SIG-M5 treated with dmso at 0.1 percent for 504 hours (cell line): Measurements from ENCODE around the gene PLA1A.

Source experiments
- DNase-seq: peaks from one replicate; lab custom pipeline; 2025; ENCODE audit not compliant: unreplicated experiment; lab: John Stamatoyannopoulos, UW

Gene PLA1A

DNA sequence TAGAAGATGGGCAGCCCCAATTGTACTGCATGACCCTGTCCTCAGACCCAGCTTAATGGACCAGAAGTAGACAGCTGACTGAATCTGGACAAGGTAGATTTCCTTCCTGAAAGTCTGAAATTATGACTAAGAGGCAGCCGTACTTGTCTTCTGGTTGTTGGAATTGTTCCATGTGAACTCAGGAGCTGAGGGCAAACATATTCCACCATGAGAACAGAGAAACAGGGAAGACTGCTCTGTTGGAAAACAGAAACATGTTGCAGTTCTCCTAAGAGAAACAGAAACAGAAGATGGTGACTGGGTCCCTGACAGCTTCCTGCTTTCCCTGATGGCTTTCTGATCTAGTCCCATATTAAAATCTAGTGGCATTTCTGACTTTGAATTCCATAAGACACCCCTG lies 38.6 kb downstream of the PLA1A start:
- DNase-seq: no peak

DNA sequence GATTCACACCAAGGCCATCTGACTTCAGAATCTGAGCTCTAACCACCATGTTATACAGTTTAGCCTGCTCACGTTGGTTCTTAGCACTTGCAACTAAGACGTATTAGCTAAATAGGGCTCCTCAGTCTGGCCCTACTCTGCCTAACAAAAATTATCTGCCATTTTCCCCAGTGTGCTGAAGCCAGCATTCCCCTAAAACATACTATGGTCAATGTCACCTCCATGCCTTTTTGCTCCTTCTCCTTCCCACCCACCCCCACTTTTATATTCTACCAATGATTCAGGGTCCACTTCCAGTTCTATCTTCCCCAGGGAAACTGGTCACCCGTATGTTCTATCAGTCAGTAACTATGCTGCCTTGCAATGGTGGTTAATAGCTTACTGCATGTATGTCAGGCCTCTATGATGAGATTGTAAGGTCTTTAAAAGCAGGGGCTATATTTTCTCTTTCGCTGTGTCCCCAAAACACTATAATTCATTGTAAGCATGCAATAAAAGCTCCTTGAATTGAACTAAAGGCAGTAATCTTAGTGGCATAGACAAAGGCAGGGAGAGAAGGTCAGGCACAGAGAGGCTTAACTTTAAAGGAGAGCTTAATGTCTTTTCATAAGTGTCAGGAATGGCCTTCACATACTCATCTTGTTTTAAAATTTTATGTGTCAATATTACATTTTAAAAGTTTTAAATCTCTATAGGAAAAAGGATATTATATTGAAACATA lies 39.4 kb downstream of the PLA1A start:
- no peak for DNase-seq

DNA sequence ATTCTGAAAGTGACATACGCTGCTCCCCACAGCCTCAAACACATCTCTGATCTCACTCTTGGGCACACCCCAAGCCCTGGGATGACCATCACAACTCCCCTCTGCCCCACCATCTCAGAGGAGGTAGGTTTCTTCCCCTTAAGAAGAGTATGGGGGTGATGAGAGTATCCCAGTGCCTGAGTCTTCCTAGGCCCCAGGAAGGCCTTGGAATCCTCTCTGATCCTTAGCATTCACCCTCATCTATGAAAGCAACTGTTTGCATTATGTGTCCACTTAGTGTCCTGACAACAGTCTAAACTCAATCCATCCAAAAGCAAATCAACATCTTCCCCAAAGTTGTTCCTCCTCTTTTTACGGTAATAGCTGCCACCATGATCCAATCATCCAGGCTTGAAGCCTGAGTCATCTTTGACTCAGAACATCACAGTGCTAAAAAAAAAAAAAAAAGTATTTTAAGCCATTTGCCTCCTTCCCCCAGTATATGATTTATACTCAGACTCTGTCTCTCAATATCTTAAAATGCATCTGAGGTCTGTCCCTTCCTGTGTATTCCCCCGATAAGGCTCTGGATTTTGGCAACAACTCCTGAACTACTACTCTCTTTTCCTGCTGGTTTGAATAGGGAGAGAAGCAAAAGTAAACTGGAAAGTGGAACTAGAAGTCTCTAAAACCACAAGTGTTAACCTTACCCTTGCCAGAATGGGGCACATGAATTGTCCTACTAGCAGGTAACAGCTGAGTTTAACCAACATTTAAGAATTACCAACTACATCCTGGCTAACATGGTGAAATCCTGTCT lies 40.2 kb downstream of the PLA1A start:
- peak; percentile 72 for DNase-seq

DNA sequence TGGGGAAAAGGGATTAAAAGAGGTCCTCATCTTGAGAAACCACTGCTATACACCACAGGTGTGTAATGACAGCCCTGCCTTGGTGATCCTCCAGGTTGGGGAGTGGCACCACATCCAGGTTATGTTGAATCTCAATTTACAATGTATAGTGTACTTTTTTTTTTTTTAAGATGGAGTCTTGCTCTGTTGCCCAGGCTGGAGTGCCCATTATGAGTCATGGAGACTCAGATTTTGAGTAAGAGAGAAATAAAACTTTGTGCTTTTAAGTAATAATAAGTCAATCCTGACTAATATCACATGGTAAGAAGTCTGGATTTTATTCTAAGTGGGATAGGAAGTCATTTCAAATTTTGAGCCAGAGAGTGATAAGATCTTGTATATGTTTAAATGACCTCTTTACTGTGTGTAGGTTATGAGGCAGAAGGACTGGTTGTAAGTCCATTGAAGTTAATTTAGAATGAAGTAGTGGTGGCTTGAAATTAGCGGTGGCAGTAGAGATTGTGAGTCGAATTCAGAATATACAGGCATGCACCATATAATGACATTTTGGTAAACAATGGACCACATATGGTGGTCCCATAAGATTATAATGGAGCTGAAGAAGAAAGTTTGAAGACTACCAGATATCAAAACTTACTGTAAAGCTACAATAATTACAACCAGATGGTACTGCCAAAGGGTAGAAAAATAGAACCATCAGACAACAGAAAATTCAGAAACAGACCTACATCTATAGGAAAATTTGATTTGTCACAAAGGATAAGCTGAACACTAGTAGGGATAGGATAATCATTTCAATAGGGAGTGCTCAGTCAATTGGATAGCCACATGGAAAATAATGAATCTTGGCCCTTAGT lies 42.0 kb downstream of the PLA1A start:
- no peak for DNase-seq

DNA sequence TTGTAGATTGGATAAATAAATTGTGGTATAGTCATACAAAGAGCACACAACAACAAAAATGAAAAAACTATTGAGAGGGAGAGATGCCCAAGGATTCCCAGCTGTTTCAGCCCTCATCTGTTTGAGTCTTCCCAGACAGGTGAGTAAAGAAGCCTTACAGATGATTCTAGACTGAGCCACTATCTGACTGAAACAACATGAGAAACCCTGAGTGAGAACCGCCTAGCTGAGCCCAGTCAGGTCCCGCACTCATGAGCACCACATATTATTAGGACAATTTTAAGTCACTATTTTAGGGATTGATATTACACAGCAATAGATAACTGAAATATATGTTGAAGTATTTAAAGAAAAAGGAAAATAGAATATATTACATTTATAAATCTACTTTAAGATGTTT lies 43.7 kb downstream of the PLA1A start:
- no peak for DNase-seq

DNA sequence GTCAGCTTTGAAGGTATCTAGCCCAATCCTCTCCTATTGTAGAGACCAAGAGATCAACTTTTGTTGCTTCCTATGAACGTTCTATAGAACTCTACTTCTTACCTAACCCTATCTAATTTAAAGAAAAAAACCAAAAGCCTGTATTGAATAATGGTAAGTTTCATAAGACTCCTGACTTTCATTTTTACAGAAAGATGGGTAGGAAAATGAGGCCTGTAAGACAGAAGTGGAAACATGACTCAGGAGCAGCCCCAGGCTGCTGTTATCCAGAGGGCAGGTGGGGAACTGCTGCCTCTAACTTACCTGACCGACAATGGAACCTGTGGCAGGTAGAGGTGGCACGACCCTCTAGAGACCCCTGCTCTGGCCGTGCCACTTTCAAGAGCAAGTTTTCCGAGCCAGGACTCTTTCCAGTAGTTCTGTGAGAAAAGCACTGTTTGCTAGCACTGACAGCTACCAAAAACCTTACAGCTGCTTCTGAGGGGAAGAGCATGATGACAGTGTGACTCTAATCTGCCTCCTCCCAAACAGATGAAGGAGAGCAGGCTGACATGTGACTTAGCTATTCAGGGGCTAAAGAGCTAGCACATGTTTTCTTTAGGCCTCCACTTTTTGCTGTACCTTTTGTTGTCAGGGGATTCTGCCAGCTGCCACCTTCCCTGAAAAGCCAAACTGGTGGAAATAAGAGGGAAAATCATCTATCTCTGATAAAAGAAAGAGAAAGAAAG lies 45.2 kb downstream of the PLA1A start:
- no peak for DNase-seq

DNA sequence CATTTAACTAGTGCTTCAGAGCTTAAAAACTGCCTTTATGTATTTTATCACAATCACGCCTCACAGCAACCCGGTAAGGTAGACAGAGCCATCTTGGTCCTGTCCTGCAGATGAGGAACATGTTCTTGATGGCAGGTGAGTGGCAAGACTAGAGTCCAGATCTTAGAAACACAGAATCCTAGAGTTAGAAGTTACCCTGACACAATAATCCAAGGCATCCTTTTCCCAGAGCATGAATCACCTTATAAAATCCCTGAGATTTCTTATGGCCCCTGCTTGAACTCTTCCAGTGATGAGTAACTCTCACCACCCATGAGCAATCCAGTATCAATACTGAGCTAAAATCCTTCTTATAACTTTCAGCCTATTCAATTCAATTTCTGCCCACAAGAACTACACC lies 45.8 kb downstream of the PLA1A start:
- no peak for DNase-seq

DNA sequence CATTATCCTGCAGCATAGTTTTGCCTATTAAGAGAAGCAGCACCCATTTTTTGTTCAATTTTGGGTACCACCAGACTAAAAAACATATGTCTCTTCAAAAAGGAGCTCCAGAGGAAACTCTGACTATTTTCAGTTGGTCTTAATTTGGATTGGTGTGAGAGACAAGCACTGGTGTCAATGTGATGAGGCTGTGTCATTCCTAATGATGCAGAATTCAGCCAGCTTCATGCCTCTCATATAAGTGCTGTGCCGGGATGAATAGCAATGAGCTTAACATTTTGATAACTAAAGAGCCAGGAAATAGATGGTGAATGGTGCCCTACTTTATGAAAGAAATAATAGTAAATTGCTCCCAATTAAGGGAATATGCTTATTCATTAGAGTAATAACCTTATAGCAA lies 46.8 kb downstream of the PLA1A start:
- no peak for DNase-seq

DNA sequence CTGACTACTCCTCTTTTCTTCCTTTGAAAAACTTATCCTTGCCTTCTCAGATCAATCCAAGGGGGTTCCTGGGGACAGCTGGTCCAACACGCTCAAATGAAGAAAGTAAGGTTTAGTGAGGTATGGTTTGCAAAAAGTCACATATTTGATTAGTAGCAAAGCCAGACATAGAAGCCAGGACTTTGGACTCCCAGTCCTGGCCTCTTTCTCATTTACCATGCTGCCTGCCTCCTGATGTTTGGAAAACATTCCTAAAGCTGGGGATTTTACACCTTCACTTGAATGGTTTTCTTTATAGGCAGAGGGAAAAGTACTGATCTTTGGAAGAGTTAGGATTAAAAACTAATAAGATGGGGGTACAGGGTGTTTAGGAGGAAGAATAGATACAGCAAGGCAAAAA lies 48.1 kb downstream of the PLA1A start:
- DNase-seq: no peak

DNA sequence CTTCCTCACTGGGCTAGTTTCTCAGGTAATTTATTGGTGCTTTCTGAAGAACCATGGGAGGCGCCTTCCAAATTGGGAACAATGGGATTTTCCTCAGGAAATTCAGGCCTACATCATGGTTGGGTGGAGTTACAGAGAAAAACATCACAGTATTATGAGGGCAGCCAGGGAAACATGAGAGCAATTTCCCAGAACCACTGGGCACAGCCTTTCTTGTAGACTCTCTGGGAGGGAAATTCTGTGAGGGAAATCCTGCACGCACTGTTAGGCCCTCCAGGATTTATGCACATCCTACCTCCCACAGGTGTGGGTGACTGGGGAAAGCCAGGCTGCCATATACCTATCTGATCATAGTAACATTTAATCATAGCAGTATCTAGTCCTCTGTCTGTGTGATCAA lies 49.5 kb downstream of the PLA1A start:
- no peak for DNase-seq

DNA sequence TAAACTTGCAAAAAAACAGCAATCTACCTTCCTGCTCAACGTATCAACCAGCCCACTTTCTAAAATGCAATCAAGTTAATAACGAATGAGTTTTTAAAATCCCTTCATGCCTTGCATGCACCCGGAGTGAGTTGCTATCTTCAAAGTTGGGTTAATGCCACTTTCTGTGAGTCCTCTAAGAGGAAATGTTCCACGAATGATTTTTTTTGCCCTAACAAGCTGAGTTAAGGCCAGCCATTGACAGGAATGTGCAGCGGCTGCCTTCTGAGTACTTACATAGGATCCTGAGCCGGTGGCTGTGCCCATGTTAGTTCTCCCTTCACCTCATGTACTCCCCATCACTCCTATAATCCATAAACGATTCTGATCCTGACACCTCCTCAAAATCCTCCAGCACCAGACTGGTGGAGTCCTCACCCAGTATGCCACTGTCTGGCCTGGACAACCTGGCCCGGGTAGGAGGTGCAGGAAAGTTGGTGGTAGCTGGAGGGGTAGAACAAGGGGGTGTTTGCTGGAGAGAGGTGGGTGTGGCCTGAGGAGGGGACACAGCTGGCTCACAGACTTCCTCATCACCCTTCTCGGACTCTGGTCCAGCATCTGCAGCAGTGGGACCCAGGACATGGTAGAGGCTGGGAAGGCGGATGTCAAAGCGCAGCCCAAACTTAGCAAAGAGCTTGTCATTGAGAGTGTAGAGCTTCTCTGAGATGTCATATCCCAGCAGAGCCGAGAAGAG lies 50.3 kb downstream of the PLA1A start:
- no peak for DNase-seq

DNA sequence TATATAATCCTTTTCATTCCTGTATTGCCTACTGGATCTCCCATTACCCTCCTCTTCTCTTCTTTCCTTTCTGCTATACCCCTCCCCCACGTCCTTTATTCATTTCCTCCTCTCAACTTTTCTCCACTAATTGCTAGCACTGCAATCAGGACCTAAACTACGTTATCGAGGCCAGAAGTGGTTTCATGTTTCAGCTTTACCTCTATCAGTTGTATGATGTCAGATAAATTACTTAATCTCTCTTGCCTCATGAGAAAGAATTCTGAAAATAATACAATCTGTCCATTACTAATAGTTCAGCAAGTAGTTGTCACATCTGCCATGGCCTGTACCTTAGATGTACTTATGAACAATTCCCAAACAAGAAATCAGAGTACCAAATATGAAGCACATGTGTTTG lies 52.1 kb downstream of the PLA1A start:
- DNase-seq: no peak

DNA sequence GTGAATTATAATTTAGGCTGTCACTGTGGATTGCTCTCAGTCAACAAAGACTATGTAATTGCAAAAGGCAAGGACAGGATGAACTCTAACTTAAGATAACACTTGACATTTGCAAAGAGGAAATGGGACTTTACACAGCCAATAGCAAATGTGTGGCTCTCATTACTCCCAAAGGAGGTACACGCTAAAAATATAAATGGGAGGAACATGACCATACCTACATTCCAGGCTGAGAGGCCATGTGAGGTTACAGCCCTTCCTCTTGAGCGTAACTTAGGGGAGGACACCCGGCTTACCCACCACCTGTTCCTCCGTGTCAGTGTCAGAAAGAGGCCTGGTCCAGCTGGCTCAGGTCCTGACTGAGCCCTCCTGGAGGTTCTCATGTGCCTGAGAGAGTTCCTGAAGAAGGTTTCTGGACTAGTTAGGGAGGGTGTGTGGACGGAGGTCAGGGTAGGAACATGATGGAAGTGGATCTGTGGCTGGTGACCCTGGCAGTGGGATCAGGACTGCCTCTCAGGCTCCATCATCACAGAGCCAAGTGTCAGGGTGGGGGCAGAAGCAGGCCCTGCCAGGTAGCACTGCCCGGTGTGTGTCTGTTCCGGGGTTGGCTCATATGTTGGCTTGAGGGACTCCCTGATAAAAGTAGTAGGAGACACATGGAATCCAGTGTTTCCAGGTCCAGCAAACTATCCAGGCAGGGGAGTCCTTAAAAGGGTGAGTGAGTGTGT lies 54.8 kb downstream of the PLA1A start:
- DNase-seq: no peak

DNA sequence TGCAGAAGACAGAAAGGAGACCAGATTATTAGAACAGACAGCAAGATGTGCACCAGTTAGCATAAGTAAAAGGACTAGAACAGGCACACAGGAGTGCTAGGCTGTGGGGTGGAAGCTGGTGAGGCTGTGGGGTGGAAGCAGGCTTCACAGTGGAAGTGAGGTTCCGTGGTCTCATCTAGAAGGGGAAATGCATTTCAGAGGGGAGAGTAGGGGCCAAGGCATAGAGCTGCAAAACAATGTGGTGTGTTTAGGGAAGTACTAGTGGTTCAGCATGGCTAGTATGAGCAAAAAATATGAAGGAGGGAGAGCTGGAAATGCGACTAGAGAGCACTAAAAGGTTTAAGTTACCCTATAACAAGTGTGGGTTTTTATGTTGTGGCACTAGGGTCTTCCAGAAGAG lies 56.2 kb downstream of the PLA1A start:
- DNase-seq: peak; percentile 38

DNA sequence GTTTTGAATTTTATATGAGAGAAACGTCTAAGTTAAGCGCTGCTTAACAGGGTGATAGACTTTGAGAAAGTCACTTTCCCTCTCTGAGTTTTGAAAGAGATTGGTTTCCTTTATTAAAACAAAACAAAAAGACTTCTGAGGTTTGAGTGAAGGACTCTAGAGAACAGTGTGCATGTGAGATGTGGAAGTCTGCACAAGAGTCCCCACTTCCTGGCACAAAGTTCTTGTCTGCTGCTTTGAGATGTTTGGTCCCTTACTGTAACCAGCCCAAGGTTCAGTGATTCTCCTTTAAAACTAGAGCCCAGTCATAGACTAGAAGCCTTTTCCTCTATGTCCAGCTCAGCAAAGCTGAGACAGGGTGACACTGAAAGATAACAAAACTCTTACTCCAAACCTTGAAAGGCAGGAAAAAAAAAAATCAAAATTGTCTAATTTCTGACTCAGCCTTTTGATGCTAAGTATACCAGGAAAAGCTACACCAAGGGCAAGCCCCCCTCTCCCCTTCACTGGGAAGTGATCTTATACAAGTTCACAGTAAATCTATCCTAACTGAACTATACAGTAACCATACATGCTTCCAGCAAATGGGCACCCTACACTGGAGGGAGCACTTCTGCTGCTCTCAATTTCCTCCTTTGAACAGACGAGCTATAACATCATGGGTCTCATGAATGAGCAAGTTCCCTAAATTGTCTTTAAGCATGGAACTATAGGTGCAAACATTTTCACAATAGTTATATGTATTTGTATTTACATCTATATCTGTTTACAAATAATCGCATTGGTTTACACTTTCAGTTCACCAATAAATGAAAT lies 60.4 kb downstream of the PLA1A start:
- DNase-seq: peak; percentile 15

DNA sequence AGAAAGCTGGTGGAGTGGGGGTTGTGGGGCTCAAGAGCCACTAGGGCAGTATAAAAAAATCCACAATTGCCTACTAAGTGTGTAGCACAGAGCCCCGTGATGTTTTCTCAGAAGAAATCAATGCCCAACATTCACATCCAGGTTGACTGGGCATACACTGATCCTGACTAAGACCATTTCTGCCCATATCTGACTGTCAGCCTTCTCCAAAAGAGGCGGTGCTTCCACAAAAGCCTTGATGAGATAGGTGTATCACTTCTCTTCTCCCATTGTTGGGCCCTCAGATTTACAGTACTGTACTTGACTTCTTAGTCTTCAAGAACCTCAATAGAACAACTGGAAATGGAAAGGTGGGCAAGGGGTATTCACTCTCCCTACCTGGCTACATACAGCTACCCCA lies 61.3 kb downstream of the PLA1A start:
- DNase-seq: no peak

DNA sequence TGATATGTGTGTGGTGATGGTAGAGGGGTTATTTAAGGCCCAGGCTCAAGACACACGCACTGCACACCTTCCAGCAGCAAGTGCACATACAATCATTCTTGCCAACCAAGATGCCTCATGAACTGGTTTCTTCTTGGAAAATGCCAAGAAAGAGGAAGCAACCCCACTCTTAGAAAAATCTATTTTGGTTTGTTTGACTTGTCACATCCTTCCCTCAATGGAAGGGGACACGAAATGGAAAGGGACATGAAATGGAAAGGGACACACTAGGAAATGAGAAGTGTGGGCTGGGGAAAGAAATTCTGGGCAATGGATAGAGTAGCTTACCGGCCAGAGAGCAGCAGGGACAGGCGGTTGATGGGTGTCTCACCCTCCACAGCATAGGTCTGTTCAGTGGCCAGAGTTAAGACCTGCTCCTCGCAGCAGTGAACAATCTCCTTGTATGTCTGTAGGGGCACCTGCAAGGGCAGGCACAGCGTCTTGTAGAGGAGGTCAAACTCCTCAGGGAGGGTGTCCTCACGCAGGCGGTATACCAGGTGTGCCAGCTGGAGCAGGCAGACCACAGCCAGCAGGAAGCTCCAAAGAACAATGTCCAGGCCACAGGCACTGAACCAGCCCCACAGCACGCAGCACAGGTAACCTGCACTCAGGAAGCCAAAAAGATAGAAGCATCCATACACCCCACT lies 62.1 kb downstream of the PLA1A start:
- no peak for DNase-seq
